OCI-LY1 (cell line): ENCODE measurements around the gene LRMDA.

Experiments
- H2AFZ ChIP-seq: fragments of 200-600 bp; sonication (generic), shearing (Covaris generic); 2 replicates; pipeline ENCODE4 v1.6.0; 2014; ENCODE audit warnings: antibody characterized with exemption, mild to moderate bottlenecking, low read length
- H3F3A ChIP-seq: fragments of 200-600 bp; sonication (generic), shearing (Covaris generic); 2 replicates; pipeline ENCODE4 v1.6.0; 2014; ENCODE audit warnings: mild to moderate bottlenecking, antibody characterized with exemption, low read length, moderate library complexity; ENCODE audit not compliant: insufficient read depth
- H3K27ac ChIP-seq: fragments of 200-600 bp; sonication (generic); 2 replicates; pipeline ENCODE4 v1.5.1; 2014; ENCODE audit warnings: low read length, mixed run types, mild to moderate bottlenecking, low read depth; ENCODE audit not compliant: poor library complexity, severe bottlenecking
- H3K27me3 ChIP-seq: fragments of 200-600 bp; sonication (generic); 2 replicates; pipeline ENCODE4 v1.6.0; 2014; ENCODE audit warnings: antibody characterized with exemption, mild to moderate bottlenecking, low read length, moderate library complexity; ENCODE audit not compliant: insufficient read depth
- H3K36me3 ChIP-seq: fragments of 200-600 bp; sonication (generic); 2 replicates; pipeline ENCODE4 v1.6.1; 2014; ENCODE audit warnings: mild to moderate bottlenecking, antibody characterized with exemption, low read length, moderate library complexity, mixed read lengths; ENCODE audit not compliant: insufficient read depth
- H3K4me1 ChIP-seq: fragments of 200-600 bp; sonication (generic); 2 replicates; pipeline ENCODE4 v1.5.1; 2014; ENCODE audit warnings: mild to moderate bottlenecking, low read length, moderate library complexity; ENCODE audit not compliant: insufficient read depth, severe bottlenecking
- H3K4me2 ChIP-seq: fragments of 200-600 bp; sonication (generic), shearing (Covaris generic); 2 replicates; pipeline ENCODE4 v1.6.1; 2014; ENCODE audit warnings: low read length
- H3K4me3 ChIP-seq: fragments of 200-600 bp; sonication (generic); 2 replicates; pipeline ENCODE4 v1.5.1; 2014; ENCODE audit warnings: low read length, low read depth, mild to moderate bottlenecking, mixed read lengths; ENCODE audit not compliant: poor library complexity, severe bottlenecking
- H3K79me2 ChIP-seq: fragments of 200-600 bp; shearing (Covaris generic); 2 replicates; pipeline ENCODE4 v1.6.1; 2016; ENCODE audit warnings: mixed run types, low read length, mixed read lengths; ENCODE audit not compliant: insufficient read depth
- H3K9ac ChIP-seq: fragments of 200-600 bp; sonication (generic), shearing (Covaris generic); 2 replicates; pipeline ENCODE4 v1.6.1; 2014; ENCODE audit warnings: mild to moderate bottlenecking, low read length, mixed read lengths
- H3K9me2 ChIP-seq: fragments of 200-600 bp; sonication (generic), shearing (Covaris generic); 2 replicates; pipeline ENCODE4 v1.6.1; 2014; ENCODE audit warnings: low read depth, mild to moderate bottlenecking, low read length, mixed read lengths
- H3K9me3 ChIP-seq: fragments of 200-600 bp; shearing (Covaris generic); 2 replicates; pipeline ENCODE4 v1.6.1; 2014; ENCODE audit warnings: low read length, mixed read lengths
- H4K20me1 ChIP-seq: fragments of 200-600 bp; sonication (generic), shearing (Covaris generic); 2 replicates; pipeline ENCODE4 v1.6.0; 2016; ENCODE audit warnings: mild to moderate bottlenecking, low read length; ENCODE audit not compliant: insufficient read depth
- CTCF ChIP-seq: fragments of 200-600 bp; sonication (generic), shearing (Covaris generic); IDR thresholded peaks from 2 replicates; pipeline ENCODE4 v1.5.1; 2017; ENCODE audit warnings: mild to moderate bottlenecking, antibody characterized with exemption, low read length, moderate library complexity, mixed read lengths
- EZH2 ChIP-seq: fragments of 200-600 bp; sonication (generic), shearing (Covaris generic); IDR thresholded peaks from 2 replicates; pipeline ENCODE4 v1.8.0; 2017; ENCODE audit warnings: borderline replicate concordance, mixed run types, mild to moderate bottlenecking, antibody characterized with exemption, low read length, moderate library complexity, mixed read lengths

The LRMDA gene

GRCh38 chr10:76108563-76109359, 677.3 kb downstream of the LRMDA start:
- H3K79me2 ChIP-seq, result no peaks in the 10 kb centered on the region
- no peaks in the 10 kb centered on the region for H3K4me1 ChIP-seq
- no peaks in the 10 kb centered on the region for H3K9me2 ChIP-seq
- H3F3A ChIP-seq, result no peaks in the 10 kb centered on the region
- TF ChIP-seq EZH2 (no peak), CTCF (no peak)
- no peak overlapping the region for H2AFZ ChIP-seq
- H3K4me3 ChIP-seq, result no peak overlapping the region
- no peaks in the 10 kb centered on the region for H4K20me1 ChIP-seq
- no peak overlapping the region for H3K9ac ChIP-seq
- H3K4me2 ChIP-seq, result no peak overlapping the region
- H3K27ac ChIP-seq, result no peak overlapping the region
- H3K9me3 ChIP-seq, result no peaks in the 10 kb centered on the region
- H3K27me3 ChIP-seq, result no peaks in the 10 kb centered on the region
- H3K36me3 ChIP-seq, result no peaks in the 10 kb centered on the region

GRCh38 chr10:76111404-76111803, 680.0 kb downstream of the LRMDA start:
- Histone ChIP-seq H3K9ac (no peak overlapping the region), H4K20me1 (no peaks in the 10 kb centered on the region), H3K9me2 (no peaks in the 10 kb centered on the region), H3K9me3 (no peaks in the 10 kb centered on the region), H3K36me3 (no peaks in the 10 kb centered on the region), H3K27me3 (no peaks in the 10 kb centered on the region), H3K79me2 (no peaks in the 10 kb centered on the region), H3K4me1 (no peaks in the 10 kb centered on the region), H3K4me3 (no peak overlapping the region), H3F3A (no peaks in the 10 kb centered on the region), H2AFZ (no peak overlapping the region), H3K4me2 (no peak overlapping the region), H3K27ac (no peak overlapping the region)
- TF ChIP-seq CTCF (no peak), EZH2 (no peak)

- Histone ChIP-seq H3K4me2 (no peak overlapping the region), H3F3A (no peaks in the 10 kb centered on the region), H3K27ac (no peak overlapping the region), H3K9me3 (no peaks in the 10 kb centered on the region), H3K36me3 (no peaks in the 10 kb centered on the region), H3K79me2 (no peaks in the 10 kb centered on the region), H3K4me3 (no peak overlapping the region), H3K27me3 (no peaks in the 10 kb centered on the region), H3K9me2 (no peaks in the 10 kb centered on the region), H4K20me1 (no peaks in the 10 kb centered on the region), H2AFZ (no peak overlapping the region), H3K4me1 (no peaks in the 10 kb centered on the region), H3K9ac (no peak overlapping the region)
- TF ChIP-seq CTCF (no peak), EZH2 (no peak)
Observed at GRCh38 chr10:76111986-76112825, 680.8 kb downstream of the LRMDA start.
